SU-DHL-6 (cell line): ENCODE results near the gene HAUS7.

Experiments
- H2AFZ ChIP-seq: fragments of 200-600 bp; sonication (generic); 2 replicates; pipeline ENCODE4 v1.6.1; 2014; ENCODE audit warnings: low read depth, mild to moderate bottlenecking, moderate library complexity, mixed read lengths, antibody characterized with exemption, low read length; ENCODE audit not compliant: severe bottlenecking
- H3F3A ChIP-seq: fragments of 200-600 bp; shearing (Covaris generic); 2 replicates; pipeline ENCODE4 v1.6.0; 2016; ENCODE audit warnings: antibody characterized with exemption, mild to moderate bottlenecking; ENCODE audit not compliant: insufficient read depth
- H3K27ac ChIP-seq: fragments of 200-600 bp; sonication (generic); 2 replicates; pipeline ENCODE4 v1.5.1; 2016; ENCODE audit warnings: low read depth, mild to moderate bottlenecking, low read length, moderate library complexity, mixed read lengths
- H3K27me3 ChIP-seq: fragments of 200-600 bp; sonication (generic), shearing (Covaris generic); 2 replicates; pipeline ENCODE4 v1.6.0; 2014; ENCODE audit warnings: mild to moderate bottlenecking, low read length
- H3K36me3 ChIP-seq: fragments of 200-600 bp; sonication (generic); 2 replicates; pipeline ENCODE4 v1.6.1; 2014; ENCODE audit warnings: mild to moderate bottlenecking, low read length, mixed read lengths
- H3K4me2 ChIP-seq: fragments of 300-600, 200-600 bp; shearing (Covaris generic), sonication (generic); 2 replicates; pipeline ENCODE4 v1.6.0; 2014; ENCODE audit warnings: low read length, low read depth, mild to moderate bottlenecking; ENCODE audit not compliant: poor library complexity, severe bottlenecking
- H3K4me3 ChIP-seq: fragments of 200-600 bp; sonication (generic); 2 replicates; pipeline ENCODE4 v1.5.1; 2014; ENCODE audit warnings: antibody characterized with exemption, low read length, mild to moderate bottlenecking, mixed read lengths; ENCODE audit not compliant: insufficient read depth, poor library complexity, severe bottlenecking
- H3K79me2 ChIP-seq: fragments of 200-600 bp; sonication (generic); 2 replicates; pipeline ENCODE4 v1.6.1; 2014; ENCODE audit warnings: mild to moderate bottlenecking, low read length, moderate library complexity; ENCODE audit not compliant: insufficient read depth
- H3K9ac ChIP-seq: fragments of 200-600 bp; sonication (generic); 2 replicates; pipeline ENCODE4 v1.7.0; 2014; ENCODE audit warnings: mild to moderate bottlenecking, low read length
- H3K9me2 ChIP-seq: fragments of 200-600 bp; sonication (generic); replicated peaks from 2 replicates; pipeline ENCODE4 v1.6.1; 2014; ENCODE audit warnings: low read length; ENCODE audit not compliant: insufficient read depth
- H3K9me3 ChIP-seq: fragments of 200-600 bp; sonication (generic); 2 replicates; pipeline ENCODE4 v1.6.1; 2014; ENCODE audit warnings: low read length, mixed read lengths; ENCODE audit not compliant: insufficient read depth
- H4K20me1 ChIP-seq: fragments of 200-600 bp; sonication (generic); 2 replicates; pipeline ENCODE4 v1.6.1; 2014; ENCODE audit warnings: low read depth, mild to moderate bottlenecking, antibody characterized with exemption, low read length, moderate library complexity, mixed read lengths
- EZH2phosphoT487 ChIP-seq: fragments of 200-600 bp; sonication (generic), shearing (Covaris generic); conservative IDR thresholded peaks from 2 replicates; pipeline ENCODE4 v1.6.1; 2018; ENCODE audit warnings: mild to moderate bottlenecking, antibody characterized with exemption, low read length, moderate library complexity, mixed read lengths
- TF ChIP-seq, protein P1 (sequence below): fragments of 200-600 bp; sonication (generic); IDR thresholded peaks from one replicate; pipeline ENCODE4 v1.5.1; 2017; ENCODE audit warnings: antibody characterized with exemption, mild to moderate bottlenecking, low read length, moderate library complexity; ENCODE audit not compliant: insufficient read depth, poor library complexity, severe bottlenecking

Gene HAUS7

DNA sequence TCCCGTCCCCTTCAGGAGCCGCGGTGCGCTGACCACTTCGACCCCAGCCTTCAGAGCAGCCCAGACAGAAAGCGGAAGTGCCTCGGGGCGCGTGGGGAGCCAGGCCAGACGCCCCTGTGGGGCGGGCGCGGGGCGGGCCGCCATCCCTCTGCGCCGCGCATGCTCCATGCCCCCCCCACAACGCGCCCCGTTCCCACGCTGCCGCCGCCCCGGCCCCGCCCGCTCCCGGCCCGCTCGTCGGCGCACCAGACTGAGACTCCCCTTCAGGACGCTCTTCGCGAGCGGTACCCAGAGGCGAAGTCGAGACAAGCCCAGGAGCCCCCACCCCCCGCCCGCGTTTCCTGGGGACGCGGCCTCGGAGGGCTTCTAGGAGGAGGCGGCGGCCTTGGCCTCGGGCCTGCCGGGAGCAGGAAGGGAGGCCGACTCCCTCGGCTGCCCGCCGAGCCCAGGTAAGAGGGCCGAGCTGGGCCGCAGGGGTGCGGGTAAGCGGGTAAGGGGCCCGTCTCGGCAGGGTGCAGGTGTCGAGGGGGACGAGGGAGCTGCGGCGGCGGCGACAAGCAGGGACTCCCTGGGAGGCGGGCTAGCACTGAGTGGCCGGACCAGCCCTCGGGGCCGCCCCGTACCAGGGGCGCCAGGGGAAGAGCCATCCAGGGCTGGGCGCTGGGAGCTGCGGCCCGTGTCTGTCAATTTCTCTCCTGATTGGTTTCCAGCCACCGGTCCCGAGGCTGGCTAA is 59.0 kb downstream of the HAUS7 start, which contains the start of gene ZFP92:
Gene ZFP92, plus strand, starts transcription at position 218 of the 733 bp plus-strand sequence. CDS start 6,851 bp downstream, outside the sequence.
- Histone ChIP-seq H3K9me3 (no peaks in the 10 kb centered on the region), H3K4me3 (no peak within 1 kb of the TSS), H3K36me3 (no peaks in the 10 kb centered on the region), H3K79me2 (no peaks in the 10 kb centered on the region), H3K9ac (0 out of 2 replicates have a peak within 1 kb of the TSS, but pooled peaks have one; percentile 20), H3K9me2 (no peaks in the 10 kb centered on the region), H3F3A (no peaks in the 10 kb centered on the region), H2AFZ (no peak within 1 kb of the TSS), H3K27ac (no peak within 1 kb of the TSS), H3K27me3 (no peaks in the 10 kb centered on the region), H4K20me1 (no peaks in the 10 kb centered on the region), H3K4me2 (peak within 1 kb of the TSS; percentile 35)
- no peak for TF ChIP-seq EZH2phosphoT487
- TF ChIP-seq, protein P1, sequence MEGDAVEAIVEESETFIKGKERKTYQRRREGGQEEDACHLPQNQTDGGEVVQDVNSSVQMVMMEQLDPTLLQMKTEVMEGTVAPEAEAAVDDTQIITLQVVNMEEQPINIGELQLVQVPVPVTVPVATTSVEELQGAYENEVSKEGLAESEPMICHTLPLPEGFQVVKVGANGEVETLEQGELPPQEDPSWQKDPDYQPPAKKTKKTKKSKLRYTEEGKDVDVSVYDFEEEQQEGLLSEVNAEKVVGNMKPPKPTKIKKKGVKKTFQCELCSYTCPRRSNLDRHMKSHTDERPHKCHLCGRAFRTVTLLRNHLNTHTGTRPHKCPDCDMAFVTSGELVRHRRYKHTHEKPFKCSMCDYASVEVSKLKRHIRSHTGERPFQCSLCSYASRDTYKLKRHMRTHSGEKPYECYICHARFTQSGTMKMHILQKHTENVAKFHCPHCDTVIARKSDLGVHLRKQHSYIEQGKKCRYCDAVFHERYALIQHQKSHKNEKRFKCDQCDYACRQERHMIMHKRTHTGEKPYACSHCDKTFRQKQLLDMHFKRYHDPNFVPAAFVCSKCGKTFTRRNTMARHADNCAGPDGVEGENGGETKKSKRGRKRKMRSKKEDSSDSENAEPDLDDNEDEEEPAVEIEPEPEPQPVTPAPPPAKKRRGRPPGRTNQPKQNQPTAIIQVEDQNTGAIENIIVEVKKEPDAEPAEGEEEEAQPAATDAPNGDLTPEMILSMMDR = no peak

DNA sequence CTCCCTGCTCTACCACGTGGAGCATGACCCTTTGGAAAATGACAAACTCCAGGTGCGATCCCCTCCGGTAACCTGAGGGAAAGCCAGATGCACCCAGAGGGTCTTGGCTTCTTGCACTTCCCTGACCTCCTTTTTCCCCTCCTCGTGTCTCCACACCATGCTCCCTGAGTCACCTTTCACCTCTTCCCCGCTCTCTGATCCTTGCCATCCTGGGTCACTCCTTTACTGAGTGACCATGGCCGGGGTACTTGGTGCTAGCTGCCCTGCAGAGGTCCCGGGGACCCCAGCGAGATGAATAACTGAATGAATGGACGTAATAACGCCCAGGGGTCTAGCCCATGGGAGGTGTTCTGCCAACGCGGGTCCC is 59.5 kb downstream of the HAUS7 start:
- no peaks in the 10 kb centered on the region for H3K79me2 ChIP-seq
- H2AFZ ChIP-seq = no peak overlapping the region
- H3K27me3 ChIP-seq = no peaks in the 10 kb centered on the region
- H3F3A ChIP-seq = no peaks in the 10 kb centered on the region
- no peak overlapping the region for H3K9ac ChIP-seq
- no peak overlapping the region for H3K4me2 ChIP-seq
- no peak overlapping the region for H3K4me3 ChIP-seq
- no peaks in the 10 kb centered on the region for H4K20me1 ChIP-seq
- no peak overlapping the region for H3K27ac ChIP-seq
- H3K36me3 ChIP-seq = no peaks in the 10 kb centered on the region
- H3K9me2 ChIP-seq = no peaks in the 10 kb centered on the region
- H3K9me3 ChIP-seq = no peaks in the 10 kb centered on the region
- TF ChIP-seq EZH2phosphoT487 = no peak
- TF ChIP-seq, protein P1 = no peak

DNA sequence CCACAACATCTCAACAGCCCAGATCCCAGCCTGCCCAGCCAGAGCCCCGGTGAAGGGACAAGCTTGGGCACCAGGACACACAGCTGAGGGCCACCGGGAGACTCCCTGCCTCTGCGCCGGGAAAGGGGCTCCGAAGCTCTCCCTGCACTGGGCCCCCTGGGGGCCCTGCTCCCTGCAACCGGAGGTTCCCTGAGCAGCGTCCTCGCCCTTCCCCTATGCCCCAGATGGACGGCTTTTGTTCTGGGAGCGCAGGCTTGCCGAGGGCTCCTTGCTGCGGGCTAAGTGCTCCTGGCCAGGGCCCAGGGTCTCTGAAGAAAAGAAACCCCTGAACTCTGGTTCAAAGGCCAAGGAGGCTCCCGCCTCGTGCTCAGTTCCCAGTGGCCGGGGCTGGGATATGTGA is 60.0 kb downstream of the HAUS7 start:
- no peaks in the 10 kb centered on the region for H3K27me3 ChIP-seq
- no peak for TF ChIP-seq EZH2phosphoT487
- TF ChIP-seq, protein P1 = no peak
- H3K4me3 ChIP-seq = no peak overlapping the region
- no peaks in the 10 kb centered on the region for H4K20me1 ChIP-seq
- H3K27ac ChIP-seq = no peak overlapping the region
- H3K9me2 ChIP-seq = no peaks in the 10 kb centered on the region
- H3K9me3 ChIP-seq = no peaks in the 10 kb centered on the region
- H3K9ac ChIP-seq = no peak overlapping the region
- no peaks in the 10 kb centered on the region for H3K36me3 ChIP-seq
- H3F3A ChIP-seq = no peaks in the 10 kb centered on the region
- H3K4me2 ChIP-seq = no peak overlapping the region
- H3K79me2 ChIP-seq = no peaks in the 10 kb centered on the region
- no peak overlapping the region for H2AFZ ChIP-seq
